Endothelial cell (in vitro differentiated cells): Measurements from ENCODE around the gene BTNL9. TPM values are rescaled to one million over a fixed set of nuclear protein-coding genes. Genes with fewer than 3 reads are reported as not detected.
A peak's percentile ranks its signal among the peaks of the same experiment; 100 is the strongest.
"Not testable (repeated sequence)": the region's sequence is repeated elsewhere in the genome, so short reads cannot be mapped to it uniquely, and the experiment has no call there.

ENCODE experiments used
- DNase-seq: peaks from one replicate; pipeline ENCODE4 v3.0.0; 2021; ENCODE audit warnings: low spot score
- H3K27ac Mint-ChIP-seq: one replicate; pipeline ENCODE4 v1.8.0; 2021; ENCODE audit warnings: mixed read lengths, inconsistent platforms; ENCODE audit not compliant: unreplicated experiment
- H3K27me3 Mint-ChIP-seq: one replicate; pipeline ENCODE4 v1.8.0; 2021; ENCODE audit warnings: mild to moderate bottlenecking, moderate library complexity, mixed read lengths, inconsistent platforms; ENCODE audit not compliant: unreplicated experiment
- H3K36me3 Mint-ChIP-seq: one replicate; pipeline ENCODE4 v1.8.0; 2021; ENCODE audit warnings: mild to moderate bottlenecking, low read depth, mixed read lengths, inconsistent platforms; ENCODE audit not compliant: unreplicated experiment
- H3K4me1 Mint-ChIP-seq: one replicate; pipeline ENCODE4 v1.8.0; 2021; ENCODE audit warnings: mild to moderate bottlenecking, mixed read lengths, inconsistent platforms; ENCODE audit not compliant: unreplicated experiment
- H3K4me3 Mint-ChIP-seq: one replicate; pipeline ENCODE4 v1.8.0; 2021; ENCODE audit warnings: mild to moderate bottlenecking, mixed read lengths, inconsistent platforms; ENCODE audit not compliant: unreplicated experiment
- H3K9me3 Mint-ChIP-seq: one replicate; pipeline ENCODE4 v1.8.0; 2021; ENCODE audit warnings: mixed read lengths, inconsistent platforms; ENCODE audit not compliant: unreplicated experiment
- CTCF ChIP-seq: fragments of 200-600 bp; sonication (generic); IDR thresholded peaks from one replicate; pipeline ENCODE4 v1.5.0; 2021; ENCODE audit warnings: antibody characterized with exemption; ENCODE audit not compliant: unreplicated experiment
- total RNA-seq: library from RNA; stranded (reverse); fragmentation: NEBNext Ultra II Directional; extraction: Animal tissue kit (Norgen Biotek cat#: 25700); gene quantifications from one replicate; pipeline ENCODE4 v1.2.1, GENCODE V29; 2021; ENCODE audit not compliant: unreplicated experiment

Gene BTNL9
- total RNA-seq, 1 donor from 2014 or later = 24.3 TPM

DNA sequence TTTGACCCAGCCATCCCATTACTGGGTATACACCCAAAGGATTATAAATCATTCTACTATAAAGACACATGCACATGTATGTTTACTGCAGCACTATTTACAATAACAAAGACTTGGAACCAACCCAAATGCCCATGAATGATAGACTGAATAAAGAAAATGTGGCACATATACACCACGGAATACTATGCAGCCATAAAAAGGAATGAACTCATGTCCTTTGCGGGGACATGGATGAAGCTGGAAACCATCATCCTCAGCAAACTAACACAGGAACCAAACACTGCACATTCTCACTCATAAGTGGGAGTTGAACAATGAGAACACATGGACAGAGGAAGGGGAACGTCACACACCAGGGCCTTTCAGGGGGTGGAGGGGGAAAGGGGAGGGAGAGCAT lies 22.6 kb upstream of the BTNL9 start:
- H3K27ac Mint-ChIP-seq, H3K4me3 Mint-ChIP-seq: not testable (repeated sequence)

GRCh38 chr5:181020688-181021087 lies 19.4 kb upstream of the BTNL9 start:
- H3K27me3 Mint-ChIP-seq = peaks cover 3% of the 10 kb centered on the region
- H3K27ac Mint-ChIP-seq = no peak overlapping the region
- H3K9me3 Mint-ChIP-seq = peaks cover 3% of the 10 kb centered on the region
- no peaks in the 10 kb centered on the region for H3K4me1 Mint-ChIP-seq
- no peak for TF ChIP-seq CTCF
- H3K36me3 Mint-ChIP-seq = peaks cover 4% of the 10 kb centered on the region
- H3K4me3 Mint-ChIP-seq = no peak overlapping the region
- no peak for DNase-seq

More for the DNA sequence above, 22.6 kb upstream of the BTNL9 start:
- H3K36me3 Mint-ChIP-seq, DNase-seq, H3K4me1 Mint-ChIP-seq, H3K27me3 Mint-ChIP-seq, H3K9me3 Mint-ChIP-seq: not testable (repeated sequence)

DNA sequence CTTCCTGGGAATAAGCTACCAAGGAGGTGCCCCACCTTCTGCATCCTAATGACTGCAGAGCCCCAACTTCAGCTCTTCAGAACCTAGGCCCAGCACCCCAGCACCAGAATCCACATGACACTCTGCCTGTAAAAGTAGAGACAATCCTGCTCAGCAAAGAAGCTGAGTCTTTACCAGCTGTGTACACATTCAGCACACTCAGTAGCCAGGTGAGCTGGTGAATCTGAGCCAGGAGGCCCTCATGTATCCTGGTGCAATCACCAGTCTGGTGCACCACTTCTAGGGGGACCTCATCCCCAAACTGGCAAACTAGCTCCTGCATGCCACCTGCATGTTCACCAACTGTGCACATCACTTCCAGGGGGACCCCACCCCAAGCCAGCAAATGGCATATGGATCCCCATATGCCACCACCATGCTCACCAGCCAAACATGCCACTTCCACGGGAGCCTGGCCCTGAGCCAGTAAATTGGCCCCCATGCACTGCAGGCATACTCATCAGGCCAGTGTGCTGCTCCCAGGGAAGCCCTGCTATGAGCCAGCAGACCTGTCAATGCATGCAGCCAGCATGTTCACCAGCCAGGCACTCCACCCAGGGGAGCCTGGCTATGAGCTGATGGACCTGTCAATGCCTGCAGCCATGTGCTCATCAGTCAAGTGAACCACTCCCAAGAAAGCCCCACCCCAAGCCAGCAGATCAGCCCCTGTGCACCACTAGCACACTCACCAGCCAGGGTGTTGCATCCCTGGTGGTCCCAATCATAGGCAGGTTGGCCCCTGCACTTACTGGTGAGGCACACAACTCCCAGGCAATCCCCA lies 15.6 kb upstream of the BTNL9 start:
- peaks cover 4% of the 10 kb centered on the region for H3K36me3 Mint-ChIP-seq
- H3K9me3 Mint-ChIP-seq = peaks cover 3% of the 10 kb centered on the region
- no peak for TF ChIP-seq CTCF
- DNase-seq = no peak
- no peak overlapping the region for H3K27ac Mint-ChIP-seq
- H3K27me3 Mint-ChIP-seq = peaks cover 3% of the 10 kb centered on the region
- no peak overlapping the region for H3K4me3 Mint-ChIP-seq
- H3K4me1 Mint-ChIP-seq = peaks cover 4% of the 10 kb centered on the region

- H3K36me3 Mint-ChIP-seq = peaks cover 5% of the 10 kb centered on the region
- no peaks in the 10 kb centered on the region for H3K9me3 Mint-ChIP-seq
- peaks cover 4% of the 10 kb centered on the region for H3K4me1 Mint-ChIP-seq
- no peak overlapping the region for H3K27ac Mint-ChIP-seq
- no peak for TF ChIP-seq CTCF
- H3K4me3 Mint-ChIP-seq = peak overlapping the region; percentile 17
- H3K27me3 Mint-ChIP-seq = peaks cover 2% of the 10 kb centered on the region
- DNase-seq = no peak
Measured at GRCh38 chr5:181027452-181028031, 12.5 kb upstream of the BTNL9 start.

DNA sequence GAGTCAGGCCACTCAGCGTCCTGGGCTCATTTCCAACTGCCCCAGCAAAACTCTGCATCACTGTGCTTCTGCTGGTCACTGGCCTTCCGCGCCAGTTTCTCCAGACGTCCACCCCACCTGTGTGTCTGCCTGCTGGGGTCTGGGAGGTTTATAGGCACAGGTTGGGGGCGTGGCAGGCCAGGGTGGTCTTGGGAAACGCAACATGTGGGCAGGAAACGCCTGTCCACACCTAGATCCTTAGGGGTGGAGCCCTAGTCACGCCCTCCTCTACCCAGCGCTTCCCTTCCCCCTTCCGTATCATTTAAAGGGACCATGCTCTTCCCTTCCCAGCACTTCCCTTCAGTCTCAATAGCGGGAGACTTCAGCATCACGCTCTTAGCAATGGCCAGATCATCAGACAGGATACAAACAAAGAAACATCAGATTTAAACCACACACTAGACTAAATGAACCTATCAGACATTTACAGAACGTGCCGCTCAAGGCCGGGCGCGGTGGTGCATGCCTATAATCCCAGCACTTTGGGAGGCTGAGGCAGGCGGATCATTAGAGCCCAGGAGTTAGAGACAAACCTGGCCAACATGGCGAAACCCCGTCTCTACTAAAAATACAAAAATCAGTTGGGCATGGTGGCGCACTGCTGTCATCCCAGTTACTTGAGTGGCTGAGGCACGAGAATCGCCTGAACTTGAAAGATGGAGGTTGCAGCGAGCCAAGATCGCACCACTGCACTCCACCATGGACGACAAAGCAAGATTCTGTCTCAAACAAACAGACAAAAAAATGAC lies 11.8 kb upstream of the BTNL9 start:
- DNase-seq = no peak
- H3K27ac Mint-ChIP-seq = peak overlapping the region; percentile 18
- peaks cover 4% of the 10 kb centered on the region for H3K4me1 Mint-ChIP-seq
- H3K36me3 Mint-ChIP-seq = peaks cover 5% of the 10 kb centered on the region
- TF ChIP-seq CTCF = no peak
- H3K4me3 Mint-ChIP-seq = peak overlapping the region; percentile 70
- peaks cover 2% of the 10 kb centered on the region for H3K27me3 Mint-ChIP-seq
- H3K9me3 Mint-ChIP-seq = no peaks in the 10 kb centered on the region
